Sigmoid colon (tissue), 4 donors: Measurements from ENCODE around the gene SFMBT2.

Experiments
- EP300 ChIP-seq, 4 donors: sonication (generic); formaldehyde crosslinking; IDR thresholded peaks; one replicate each; pipeline ENCODE4 v1.6.1; 2017; ENCODE audit warnings: antibody characterized with exemption in 4 of 4
- POLR2A ChIP-seq, 2 donors: fragments of 450-650 bp; IDR thresholded peaks; one replicate each; pipeline ENCODE4 v1.6.1; 2016; ENCODE audit warnings: antibody characterized with exemption in 2 of 2, mild to moderate bottlenecking in 2 of 2, moderate library complexity in 2 of 2
- TF ChIP-seq, protein P1 (sequence below), 4 experiments: fragments of 450-650 bp in 3 of 4; fragments of 200-600 bp in 1 of 4; IDR thresholded peaks; one replicate each; pipeline ENCODE4 v1.5.1; 2016 to 2019; ENCODE audit warnings: antibody characterized with exemption in 4 of 4, mild to moderate bottlenecking in 3 of 4, moderate library complexity in 2 of 4

- TF ChIP-seq, protein P1, sequence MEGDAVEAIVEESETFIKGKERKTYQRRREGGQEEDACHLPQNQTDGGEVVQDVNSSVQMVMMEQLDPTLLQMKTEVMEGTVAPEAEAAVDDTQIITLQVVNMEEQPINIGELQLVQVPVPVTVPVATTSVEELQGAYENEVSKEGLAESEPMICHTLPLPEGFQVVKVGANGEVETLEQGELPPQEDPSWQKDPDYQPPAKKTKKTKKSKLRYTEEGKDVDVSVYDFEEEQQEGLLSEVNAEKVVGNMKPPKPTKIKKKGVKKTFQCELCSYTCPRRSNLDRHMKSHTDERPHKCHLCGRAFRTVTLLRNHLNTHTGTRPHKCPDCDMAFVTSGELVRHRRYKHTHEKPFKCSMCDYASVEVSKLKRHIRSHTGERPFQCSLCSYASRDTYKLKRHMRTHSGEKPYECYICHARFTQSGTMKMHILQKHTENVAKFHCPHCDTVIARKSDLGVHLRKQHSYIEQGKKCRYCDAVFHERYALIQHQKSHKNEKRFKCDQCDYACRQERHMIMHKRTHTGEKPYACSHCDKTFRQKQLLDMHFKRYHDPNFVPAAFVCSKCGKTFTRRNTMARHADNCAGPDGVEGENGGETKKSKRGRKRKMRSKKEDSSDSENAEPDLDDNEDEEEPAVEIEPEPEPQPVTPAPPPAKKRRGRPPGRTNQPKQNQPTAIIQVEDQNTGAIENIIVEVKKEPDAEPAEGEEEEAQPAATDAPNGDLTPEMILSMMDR (IDR thresholded peaks at IDR 0.05), result no peak
- TF ChIP-seq POLR2A (IDR thresholded peaks at IDR 0.05) (no peak), EP300 (IDR thresholded peaks at IDR 0.05) (no peak)
Observed at GRCh38 chr10:7458556-7458955, 47.7 kb upstream of the SFMBT2 start.
